GM19455 (cell line): ENCODE data around the gene PADI2.

Experiments used
- ATAC-seq: cut with Tn5 transposase; IDR thresholded peaks from one replicate; pipeline ENCODE4 v1.9.1; 2021; ENCODE audit not compliant: unreplicated experiment

The PADI2 gene

GRCh38 chr1:17116643-17117042, 2.6 kb downstream of the PADI2 start:
- ATAC-seq, result no peak

- ATAC-seq, result no peak
These were observed 5.3 kb downstream of the PADI2 start for GRCh38 chr1:17113963-17114362.

GRCh38 chr1:17112496-17113236, 6.6 kb downstream of the PADI2 start:
- no peak for ATAC-seq

- no peak for ATAC-seq
These were observed 7.2 kb downstream of the PADI2 start for GRCh38 chr1:17112076-17112475.

GRCh38 chr1:17110555-17110926, 8.7 kb downstream of the PADI2 start:
- no peak for ATAC-seq

GRCh38 chr1:17109892-17110554, 9.2 kb downstream of the PADI2 start:
- no peak for ATAC-seq

GRCh38 chr1:17108786-17109185, 10.5 kb downstream of the PADI2 start:
- ATAC-seq, result no peak

- no peak for ATAC-seq
These were observed 10.9 kb downstream of the PADI2 start for GRCh38 chr1:17108360-17108759.

- ATAC-seq, result no peak
These were observed 14.5 kb downstream of the PADI2 start for GRCh38 chr1:17104782-17105181.

GRCh38 chr1:17102232-17102631, 17.0 kb downstream of the PADI2 start:
- ATAC-seq, result no peak

- ATAC-seq, result no peak
These were observed 18.0 kb downstream of the PADI2 start for GRCh38 chr1:17101261-17101660.

GRCh38 chr1:17099616-17100340, 19.5 kb downstream of the PADI2 start:
- ATAC-seq, result no peak

GRCh38 chr1:17098446-17099317, 20.6 kb downstream of the PADI2 start:
- ATAC-seq, result no peak

GRCh38 chr1:17097787-17098186, 21.5 kb downstream of the PADI2 start:
- no peak for ATAC-seq

GRCh38 chr1:17097147-17097546, 22.1 kb downstream of the PADI2 start:
- no peak for ATAC-seq

GRCh38 chr1:17096584-17096983, 22.7 kb downstream of the PADI2 start:
- ATAC-seq, result no peak

GRCh38 chr1:17095141-17095540, 24.1 kb downstream of the PADI2 start:
- ATAC-seq, result no peak

GRCh38 chr1:17094664-17095063, 24.6 kb downstream of the PADI2 start:
- no peak for ATAC-seq

GRCh38 chr1:17093822-17094393, 25.3 kb downstream of the PADI2 start:
- ATAC-seq, result no peak

- no peak for ATAC-seq
These were observed 28.0 kb downstream of the PADI2 start for GRCh38 chr1:17091252-17091651.

- ATAC-seq, result no peak
These were observed 29.7 kb downstream of the PADI2 start for GRCh38 chr1:17089506-17089905.
